ENCODE results near the gene GNB1. TPM values are rescaled to one million over a fixed set of nuclear protein-coding genes. Genes with fewer than 3 reads are reported as not detected.

The GNB1 gene
- total and polyA plus RNA-seq, 9 of the 15 experiments (the other 6 are each of a cell fraction or from before 2014, with no cell fraction given) = 34.3 to 388 (median 114) TPM

- no peak for TF ChIP-seq GATAD2B (IDR thresholded peaks at IDR 0.05; ENCODE audit: borderline replicate concordance)
- no peak for TF ChIP-seq ARID2 (IDR thresholded peaks at IDR 0.05)
- no peak for TF ChIP-seq DNMT1 (IDR thresholded peaks at IDR 0.05)
- TF ChIP-seq TARDBP (IDR thresholded peaks at IDR 0.05) = no peak
- TF ChIP-seq BRD9 (IDR thresholded peaks at IDR 0.05; ENCODE audit: low read depth, partially characterized antibody) = no peak
- no peak for TF ChIP-seq PREB (CRISPR knock-in tag; IDR thresholded peaks at IDR 0.05)
- no peak for TF ChIP-seq ELK1 (CRISPR knock-in tag; IDR thresholded peaks at IDR 0.05)
- no peak for TF ChIP-seq KDM2B (CRISPR knock-in tag; IDR thresholded peaks at IDR 0.05)
- TF ChIP-seq HMGN3 (IDR thresholded peaks at IDR 0.05; ENCODE audit: borderline replicate concordance, extremely low read depth, insufficient read length, low read depth, low read length) = peak; percentile 10
- TF ChIP-seq NONO (IDR thresholded peaks at IDR 0.05; ENCODE audit: low read depth in 2 of 2, low read length in 1 of 2) = no peak
- TF ChIP-seq TAF9B (IDR thresholded peaks at IDR 0.05; ENCODE audit: partially characterized antibody) = no peak
- TF ChIP-seq NCOA4 (IDR thresholded peaks at IDR 0.05; ENCODE audit: partially characterized antibody) = no peak
- TF ChIP-seq ZNF253 (CRISPR knock-in tag; conservative IDR thresholded peaks at IDR 0.05) = no peak
- no peak for TF ChIP-seq BCLAF1 (IDR thresholded peaks at IDR 0.05; ENCODE audit: borderline replicate concordance in 1 of 2, control insufficient read depth in 1 of 2, low read depth in 2 of 2, low read length in 1 of 2)
- TF ChIP-seq ZNF124 (CRISPR knock-in tag; IDR thresholded peaks at IDR 0.05) = no peak
- no peak; the same call in 1 of the 2 replicates for TF ChIP-seq ZNF696 (CRISPR knock-in tag; conservative IDR thresholded peaks at IDR 0.05)
- no peak for TF ChIP-seq HLTF (IDR thresholded peaks at IDR 0.05)
- TF ChIP-seq ZNF717 (CRISPR knock-in tag; IDR thresholded peaks at IDR 0.05) = no peak
- TF ChIP-seq SMARCA4 (IDR thresholded peaks at IDR 0.05) = no peak
- TF ChIP-seq ZC3H11A (IDR thresholded peaks at IDR 0.05; ENCODE audit: low read depth, low read length) = no peak
- TF ChIP-seq ZNF165 (CRISPR knock-in tag; IDR thresholded peaks at IDR 0.05; ENCODE audit: borderline replicate concordance) = no peak
- no peak for TF ChIP-seq SNRNP70 (optimal IDR thresholded peaks at IDR 0.05; ENCODE audit: low read depth, low read length)
- TF ChIP-seq GMEB1 (CRISPR knock-in tag; IDR thresholded peaks at IDR 0.05) = no peak
- TF ChIP-seq MCM7 (IDR thresholded peaks at IDR 0.05) = no peak
Measured at GRCh38 chr1:1782399-1783221, 108.3 kb downstream of the GNB1 start (continued).
